HG02973 (cell line): ENCODE data around the gene ADGRF3.
"Not testable (repeated sequence)": the region's sequence is repeated elsewhere in the genome, so short reads cannot be mapped to it uniquely, and the experiment has no call there.

ENCODE experiments used
- ATAC-seq: cut with Tn5 transposase; IDR thresholded peaks from one replicate; pipeline ENCODE4 v1.9.1; 2021; ENCODE audit warnings: moderate library complexity; ENCODE audit not compliant: unreplicated experiment

The ADGRF3 gene

GRCh38 chr2:26318950-26319349, 27.6 kb downstream of the ADGRF3 start:
- ATAC-seq = no peak

GRCh38 chr2:26317377-26318105, 29.0 kb downstream of the ADGRF3 start:
- no peak for ATAC-seq

GRCh38 chr2:26316845-26317244, 29.7 kb downstream of the ADGRF3 start:
- ATAC-seq = no peak

GRCh38 chr2:26316041-26316440, 30.5 kb downstream of the ADGRF3 start:
- no peak for ATAC-seq

GRCh38 chr2:26314243-26314642, 32.3 kb downstream of the ADGRF3 start:
- no peak for ATAC-seq

GRCh38 chr2:26313446-26313845, 33.1 kb downstream of the ADGRF3 start:
- ATAC-seq = no peak

GRCh38 chr2:26312471-26312870, 34.1 kb downstream of the ADGRF3 start:
- ATAC-seq = no peak

GRCh38 chr2:26309921-26310320, 36.7 kb downstream of the ADGRF3 start:
- no peak for ATAC-seq

GRCh38 chr2:26305540-26305939, 41.0 kb downstream of the ADGRF3 start:
- ATAC-seq = no peak

- not testable (repeated sequence) for ATAC-seq
Measured at GRCh38 chr2:26305094-26305493, 41.5 kb downstream of the ADGRF3 start.

GRCh38 chr2:26302846-26303245, 43.7 kb downstream of the ADGRF3 start:
- no peak for ATAC-seq

GRCh38 chr2:26300234-26300925, 46.2 kb downstream of the ADGRF3 start:
- ATAC-seq = no peak

GRCh38 chr2:26299471-26300101, 47.0 kb downstream of the ADGRF3 start:
- no peak for ATAC-seq

- no peak for ATAC-seq
Measured at GRCh38 chr2:26298638-26299393, 47.8 kb downstream of the ADGRF3 start.

- no peak for ATAC-seq
Measured at GRCh38 chr2:26298286-26298637, 48.3 kb downstream of the ADGRF3 start.

GRCh38 chr2:26297061-26297460, 49.5 kb downstream of the ADGRF3 start:
- no peak for ATAC-seq

GRCh38 chr2:26295511-26295910, 51.1 kb downstream of the ADGRF3 start:
- ATAC-seq = no peak

GRCh38 chr2:26292646-26293045, 53.9 kb downstream of the ADGRF3 start:
- no peak for ATAC-seq

- ATAC-seq = no peak
Measured at GRCh38 chr2:26290001-26290400, 56.6 kb downstream of the ADGRF3 start.

GRCh38 chr2:26285931-26286330, 60.7 kb downstream of the ADGRF3 start:
- no peak for ATAC-seq

GRCh38 chr2:26284132-26284531, 62.5 kb downstream of the ADGRF3 start:
- no peak for ATAC-seq
